RWPE2 (cell line): ENCODE data around the gene IZUMO4.

Source experiments
- ATAC-seq: fragments of 200-7000 bp; cut with Tn5 transposase; 3 replicates; pipeline ENCODE4 v1.9.1; 2021; ENCODE audit warnings: low read depth
- DNase-seq: peaks from one replicate; pipeline ENCODE4 v3.0.0-alpha.2; 2020; ENCODE audit warnings: low spot score
- H3K27ac ChIP-seq: fragments of 450-650 bp; 2 replicates; pipeline ENCODE4 v1.5.1; 2017; ENCODE audit warnings: mild to moderate bottlenecking; ENCODE audit not compliant: poor library complexity, severe bottlenecking
- H3K27me3 ChIP-seq: fragments of 250-450 bp; sonication (Bioruptor Pico); 2 replicates; pipeline ENCODE4 v1.5.1; 2021; ENCODE audit warnings: mild to moderate bottlenecking, moderate library complexity; ENCODE audit not compliant: insufficient read depth, poor library complexity, severe bottlenecking
- H3K36me3 ChIP-seq: fragments of 250-450 bp; sonication (Bioruptor Pico); 2 replicates; pipeline ENCODE4 v1.5.1; 2020; ENCODE audit warnings: low read depth, mild to moderate bottlenecking, moderate library complexity
- H3K4me1 ChIP-seq: fragments of 250-450 bp; sonication (Bioruptor Pico); 2 replicates; pipeline ENCODE4 v1.5.1; 2021; ENCODE audit warnings: mild to moderate bottlenecking, moderate library complexity; ENCODE audit not compliant: insufficient read depth, poor library complexity, severe bottlenecking
- H3K4me3 ChIP-seq: fragments of 250-450 bp; sonication (Bioruptor Pico); 2 replicates; pipeline ENCODE4 v1.5.1; 2021; ENCODE audit warnings: mild to moderate bottlenecking, moderate library complexity; ENCODE audit not compliant: severe bottlenecking
- H3K9me3 ChIP-seq: fragments of 250-450 bp; sonication (Bioruptor Pico); 2 replicates; pipeline ENCODE4 v1.5.1; 2021; ENCODE audit warnings: mild to moderate bottlenecking, moderate library complexity; ENCODE audit not compliant: severe bottlenecking
- TF ChIP-seq, protein P1 (sequence below): fragments of 450-650 bp; IDR thresholded peaks from one replicate; pipeline ENCODE4 v1.5.1; 2017; ENCODE audit warnings: mild to moderate bottlenecking, moderate library complexity; ENCODE audit not compliant: poor library complexity, severe bottlenecking

Gene IZUMO4

DNA sequence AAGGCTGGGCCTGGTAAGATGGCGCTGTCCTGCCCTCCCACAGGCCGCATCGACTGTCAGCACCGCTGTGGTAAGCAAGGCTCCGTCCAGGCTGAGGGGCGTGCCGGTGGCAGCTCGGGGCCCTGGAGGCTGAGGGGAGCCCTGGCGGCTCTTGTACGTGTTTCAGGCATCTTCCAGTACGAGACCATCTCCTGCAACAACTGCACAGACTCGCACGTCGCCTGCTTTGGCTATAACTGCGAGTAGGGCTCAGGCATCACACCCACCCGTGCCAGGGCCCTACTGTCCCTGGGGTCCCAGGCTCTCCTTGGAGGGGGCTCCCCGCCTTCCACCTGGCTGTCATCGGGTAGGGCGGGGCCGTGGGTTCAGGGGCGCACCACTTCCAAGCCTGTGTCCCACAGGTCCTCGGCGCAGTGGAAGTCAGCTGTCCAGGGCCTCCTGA, 1.2 kb downstream of the IZUMO4 start:
- TF ChIP-seq, protein P1, sequence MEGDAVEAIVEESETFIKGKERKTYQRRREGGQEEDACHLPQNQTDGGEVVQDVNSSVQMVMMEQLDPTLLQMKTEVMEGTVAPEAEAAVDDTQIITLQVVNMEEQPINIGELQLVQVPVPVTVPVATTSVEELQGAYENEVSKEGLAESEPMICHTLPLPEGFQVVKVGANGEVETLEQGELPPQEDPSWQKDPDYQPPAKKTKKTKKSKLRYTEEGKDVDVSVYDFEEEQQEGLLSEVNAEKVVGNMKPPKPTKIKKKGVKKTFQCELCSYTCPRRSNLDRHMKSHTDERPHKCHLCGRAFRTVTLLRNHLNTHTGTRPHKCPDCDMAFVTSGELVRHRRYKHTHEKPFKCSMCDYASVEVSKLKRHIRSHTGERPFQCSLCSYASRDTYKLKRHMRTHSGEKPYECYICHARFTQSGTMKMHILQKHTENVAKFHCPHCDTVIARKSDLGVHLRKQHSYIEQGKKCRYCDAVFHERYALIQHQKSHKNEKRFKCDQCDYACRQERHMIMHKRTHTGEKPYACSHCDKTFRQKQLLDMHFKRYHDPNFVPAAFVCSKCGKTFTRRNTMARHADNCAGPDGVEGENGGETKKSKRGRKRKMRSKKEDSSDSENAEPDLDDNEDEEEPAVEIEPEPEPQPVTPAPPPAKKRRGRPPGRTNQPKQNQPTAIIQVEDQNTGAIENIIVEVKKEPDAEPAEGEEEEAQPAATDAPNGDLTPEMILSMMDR = no peak
- ATAC-seq = no peak
- Histone ChIP-seq H3K4me3 (no peak overlapping the region), H3K27me3 (no peaks in the 10 kb centered on the region), H3K9me3 (no peaks in the 10 kb centered on the region), H3K4me1 (peaks cover 7% of the 10 kb centered on the region), H3K36me3 (peaks cover 44% of the 10 kb centered on the region), H3K27ac (no peak overlapping the region)
- peak; percentile 52 for DNase-seq

DNA sequence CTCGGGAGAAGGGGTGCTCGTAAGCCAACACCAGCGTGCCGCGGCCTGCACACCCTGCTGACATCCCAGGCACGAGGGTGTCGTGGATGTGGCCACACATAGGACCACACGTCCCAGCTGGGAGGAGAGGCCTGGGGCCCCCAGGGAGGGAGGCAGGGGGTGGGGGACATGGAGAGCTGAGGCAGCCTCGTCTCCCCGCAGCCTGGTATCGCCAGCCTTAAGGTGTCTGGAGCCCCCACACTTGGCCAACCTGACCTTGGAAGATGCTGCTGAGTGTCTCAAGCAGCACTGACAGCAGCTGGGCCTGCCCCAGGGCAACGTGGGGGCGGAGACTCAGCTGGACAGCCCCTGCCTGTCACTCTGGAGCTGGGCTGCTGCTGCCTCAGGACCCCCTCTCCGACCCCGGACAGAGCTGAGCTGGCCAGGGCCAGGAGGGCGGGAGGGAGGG, 2.4 kb downstream of the IZUMO4 start:
- DNase-seq (peak; percentile 49), ATAC-seq (no peak)
- peaks cover 36% of the 10 kb centered on the region for H3K36me3 ChIP-seq
- H3K4me1 ChIP-seq = no peaks in the 10 kb centered on the region
- TF ChIP-seq, protein P1 = no peak
- no peak overlapping the region for H3K27ac ChIP-seq
- no peak overlapping the region for H3K4me3 ChIP-seq
- H3K9me3 ChIP-seq = no peaks in the 10 kb centered on the region
- no peaks in the 10 kb centered on the region for H3K27me3 ChIP-seq

DNA sequence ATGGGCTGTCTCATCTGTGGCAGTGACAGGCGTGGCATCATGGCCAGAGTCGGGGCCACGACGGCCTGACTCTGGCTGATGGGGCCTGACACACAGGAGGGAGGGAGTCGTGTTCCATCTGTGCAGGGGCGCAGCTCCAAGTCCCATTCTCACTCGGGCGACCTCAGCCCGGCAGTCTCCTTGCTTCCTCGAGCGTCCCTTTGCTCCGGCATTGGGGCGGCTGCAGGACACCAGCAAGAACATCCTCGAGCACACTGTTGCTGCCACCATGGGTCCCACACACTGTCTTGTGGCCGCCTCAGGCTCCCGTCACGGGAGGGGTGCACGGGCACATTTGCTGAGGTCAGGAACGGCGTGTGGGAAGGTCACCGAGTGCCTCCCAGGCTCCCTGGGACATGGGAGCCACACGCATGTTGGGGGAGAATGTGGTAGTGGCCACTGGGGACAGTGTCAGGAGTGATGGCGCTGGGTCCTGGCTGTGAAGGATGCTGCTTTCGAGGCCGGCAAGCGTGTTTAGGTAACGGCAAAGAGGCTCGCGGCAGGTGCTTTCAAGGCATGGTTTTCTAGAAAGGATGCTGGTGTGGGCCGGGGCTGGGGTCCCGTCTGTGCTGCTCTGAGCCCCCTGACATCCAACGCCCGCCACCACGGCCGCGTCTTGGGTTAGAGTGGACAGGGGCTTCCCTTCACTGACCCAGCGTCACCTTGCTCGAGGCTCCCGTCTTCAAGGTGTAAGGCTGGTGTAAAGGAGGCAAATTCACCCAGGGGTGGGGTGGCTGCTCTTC, 3.4 kb downstream of the IZUMO4 start:
- H3K27ac ChIP-seq = no peak overlapping the region
- no peak overlapping the region for H3K4me3 ChIP-seq
- ATAC-seq (no peak), DNase-seq (no peak)
- no peaks in the 10 kb centered on the region for H3K9me3 ChIP-seq
- no peaks in the 10 kb centered on the region for H3K4me1 ChIP-seq
- H3K36me3 ChIP-seq = peaks cover 30% of the 10 kb centered on the region
- TF ChIP-seq, protein P1 = no peak
- no peaks in the 10 kb centered on the region for H3K27me3 ChIP-seq

DNA sequence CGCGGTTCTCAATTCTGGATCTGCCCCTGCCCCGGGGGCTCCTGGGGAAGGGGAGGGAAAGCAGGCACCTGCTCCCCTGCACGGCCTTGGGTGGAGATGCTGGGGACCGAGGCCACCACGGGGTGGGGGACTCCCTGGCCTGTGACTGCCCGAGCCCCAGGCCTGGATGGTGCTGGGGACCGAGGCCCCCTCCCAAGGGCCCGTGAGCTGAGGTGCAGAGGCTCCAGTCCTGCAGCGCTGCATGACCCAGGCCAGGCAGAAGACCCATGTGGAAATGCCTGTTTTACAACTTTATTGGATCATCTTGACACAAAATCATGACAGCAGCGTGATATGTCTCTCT, 4.0 kb downstream of the IZUMO4 start:
- TF ChIP-seq, protein P1 = no peak
- Histone ChIP-seq H3K27me3 (no peaks in the 10 kb centered on the region), H3K4me3 (no peak overlapping the region), H3K4me1 (no peaks in the 10 kb centered on the region), H3K9me3 (no peaks in the 10 kb centered on the region), H3K36me3 (peaks cover 34% of the 10 kb centered on the region), H3K27ac (no peak overlapping the region)
- no peak for DNase-seq
- ATAC-seq = no peak
